H1 (cell line): ENCODE data around the gene SLC1A3. TPM values are rescaled to one million over a fixed set of nuclear protein-coding genes. Genes with fewer than 3 reads are reported as not detected.

Experiments used
- CTCF ChIA-PET: fragments of 300-600 bp; sonication (Branson Sonifier 250); formaldehyde crosslinking; loops from one replicate; lab custom pipeline; 2021; ENCODE audit not compliant: partially characterized antibody; lab: Charles Lee
- POLR2A ChIA-PET: fragments of 300-600 bp; sonication (Branson Sonifier 250); formaldehyde crosslinking; loops from one replicate; lab custom pipeline; 2021; ENCODE audit warnings: inconsistent platforms; ENCODE audit not compliant: partially characterized antibody; lab: Charles Lee
- DNase-seq, 2 experiments: peaks; one replicate each; pipeline versions ENCODE4 v3.0.0 to v3.0.0-alpha.2; 2010 to 2022; ENCODE audit warnings: low spot score in 2 of 2, low read depth in 1 of 2, mixed read lengths in 1 of 2
- FAIRE-seq: peaks from 2 replicates; lab custom pipeline; 2011; peaks lifted over from hg19 to GRCh38; lab: Jason Lieb, UNC
- H2AFZ ChIP-seq: 2 replicates; pipeline ENCODE4 v1.8.1; 2012; ENCODE audit warnings: low read length, inconsistent platforms
- H2AK5ac ChIP-seq: 2 replicates; pipeline ENCODE4 v1.6.1; 2013; ENCODE audit warnings: low read depth, low read length
- H2BK120ac ChIP-seq: replicated peaks from 2 replicates; pipeline ENCODE3; 2013; ENCODE audit warnings: low read depth, low read length, inconsistent platforms
- H2BK12ac ChIP-seq: 2 replicates; pipeline ENCODE4 v1.6.1; 2013; ENCODE audit warnings: low read depth, low read length
- H2BK15ac ChIP-seq: 2 replicates; pipeline ENCODE4 v1.6.1; 2013; ENCODE audit warnings: low read length
- H2BK20ac ChIP-seq: 2 replicates; pipeline ENCODE4 v1.6.1; 2013; ENCODE audit warnings: low read length
- H2BK5ac ChIP-seq: 2 replicates; pipeline ENCODE4 v1.6.1; 2013; ENCODE audit warnings: low read depth, low read length
- H3K14ac ChIP-seq: 2 replicates; pipeline ENCODE4 v1.6.1; 2013; ENCODE audit warnings: inconsistent platforms; ENCODE audit not compliant: insufficient read length
- H3K18ac ChIP-seq: 2 replicates; pipeline ENCODE4 v1.6.1; 2013; ENCODE audit warnings: low read length; ENCODE audit errors: extremely low read depth
- H3K23ac ChIP-seq: 2 replicates; pipeline ENCODE4 v1.6.1; 2013; ENCODE audit warnings: inconsistent platforms; ENCODE audit not compliant: insufficient read length
- H3K23me2 ChIP-seq: 2 replicates; pipeline ENCODE4 v1.6.1; 2013; ENCODE audit warnings: low read depth, low read length
- H3K27ac ChIP-seq: 2 replicates; pipeline ENCODE4 v1.6.1; 2011; ENCODE audit warnings: low read depth, low read length, inconsistent platforms
- H3K27me3 ChIP-seq, 4 experiments: replicated peaks in 1 of 4; 1 replicate in 1 of 4; 2 replicates in 3 of 4; pipeline versions ENCODE4 v1.6.1 to v1.8.1; 2011 to 2013; ENCODE audit warnings: low read length in 3 of 4, mild to moderate bottlenecking in 3 of 4, inconsistent platforms in 2 of 4, mixed read lengths in 2 of 4, moderate library complexity in 1 of 4; ENCODE audit not compliant: control insufficient read depth in 3 of 4, insufficient read depth in 3 of 4; ENCODE audit errors: extremely low read depth in 1 of 4
- H3K36me3 ChIP-seq, 4 experiments: 2 replicates each; pipeline versions ENCODE4 v1.6.1 to v1.8.1; 2011 to 2013; ENCODE audit warnings: mild to moderate bottlenecking in 4 of 4, low read length in 3 of 4, moderate library complexity in 2 of 4, control low read depth in 1 of 4, inconsistent platforms in 1 of 4; ENCODE audit not compliant: insufficient read depth in 4 of 4, control insufficient read depth in 2 of 4
- H3K4ac ChIP-seq: replicated peaks from 2 replicates; pipeline ENCODE3; 2013; ENCODE audit warnings: low read length, low read depth, mixed read lengths, inconsistent platforms; ENCODE audit not compliant: insufficient read length
- H3K4me1 ChIP-seq, 4 experiments: replicated peaks in 1 of 4; 1 replicate in 1 of 4; 2 replicates in 3 of 4; pipeline versions ENCODE4 v1.6.1 to v1.8.1; 2011 to 2013; ENCODE audit warnings: low read length in 3 of 4, inconsistent platforms in 2 of 4, mixed read lengths in 1 of 4; ENCODE audit not compliant: insufficient read depth in 4 of 4, control insufficient read depth in 3 of 4
- H3K4me2 ChIP-seq, 2 experiments: 2 replicates each; pipeline versions ENCODE4 v1.6.1 to v1.8.1; 2011 to 2013; ENCODE audit warnings: low read depth in 2 of 2, low read length in 2 of 2, control low read depth in 1 of 2, inconsistent platforms in 1 of 2, mild to moderate bottlenecking in 1 of 2; ENCODE audit not compliant: insufficient read depth in 1 of 2
- H3K4me3 ChIP-seq, 4 experiments: fragments of 200-600, 300-600 bp in 1 of 4; sonication (generic), shearing (Covaris generic), sonication (Bioruptor Twin) in 1 of 4; 2 replicates each; pipeline versions ENCODE4 v1.5.1 to v1.8.1; 2011 to 2016; ENCODE audit warnings: low read length in 4 of 4, low read depth in 3 of 4, control low read depth in 2 of 4, inconsistent platforms in 2 of 4, mild to moderate bottlenecking in 2 of 4, mixed read lengths in 1 of 4, moderate library complexity in 1 of 4; ENCODE audit not compliant: insufficient read depth in 2 of 4; ENCODE audit errors: extremely low read depth in 1 of 4
- H3K56ac ChIP-seq: replicated peaks from 2 replicates; pipeline ENCODE3; 2013; ENCODE audit warnings: low read depth, mild to moderate bottlenecking, mixed read lengths, low read length, inconsistent platforms; ENCODE audit not compliant: insufficient read length
- H3K79me1 ChIP-seq: 2 replicates; pipeline ENCODE4 v1.6.1; 2013; ENCODE audit warnings: low read depth, low read length, control low read depth
- H3K79me2 ChIP-seq, 2 experiments: 2 replicates each; pipeline versions ENCODE4 v1.6.1 to v1.8.1; 2012 to 2013; ENCODE audit warnings: low read length in 2 of 2, mild to moderate bottlenecking in 2 of 2, inconsistent platforms in 1 of 2; ENCODE audit not compliant: insufficient read depth in 2 of 2, control insufficient read depth in 1 of 2
- H3K9ac ChIP-seq, 4 experiments: replicated peaks in 1 of 4; 1 replicate in 1 of 4; 2 replicates in 3 of 4; pipeline versions ENCODE4 v1.6.1 to v1.8.1; 2011 to 2013; ENCODE audit warnings: low read depth in 3 of 4, low read length in 3 of 4, control low read depth in 2 of 4, mild to moderate bottlenecking in 2 of 4, moderate library complexity in 2 of 4, inconsistent platforms in 1 of 4; ENCODE audit errors: extremely low read depth in 1 of 4
- H3K9me3 ChIP-seq, 2 experiments: 2 replicates each; pipeline versions ENCODE4 v1.6.1 to v1.8.1; 2012 to 2013; ENCODE audit warnings: mild to moderate bottlenecking in 2 of 2, moderate library complexity in 2 of 2, control low read depth in 1 of 2, inconsistent platforms in 1 of 2, low read depth in 1 of 2, low read length in 1 of 2, mixed read lengths in 1 of 2; ENCODE audit not compliant: insufficient read depth in 2 of 2
- H4K20me1 ChIP-seq, 2 experiments: replicated peaks in 1 of 2; 2 replicates each; pipeline versions ENCODE3 to v1.8.1; 2011 to 2013; ENCODE audit warnings: inconsistent platforms in 2 of 2, low read length in 2 of 2, mild to moderate bottlenecking in 1 of 2; ENCODE audit not compliant: insufficient read depth in 2 of 2, control insufficient read depth in 1 of 2
- H4K5ac ChIP-seq: 2 replicates; pipeline ENCODE4 v1.6.1; 2013; ENCODE audit warnings: low read length, low read depth, mixed read lengths, inconsistent platforms; ENCODE audit not compliant: insufficient read length
- H4K8ac ChIP-seq: 2 replicates; pipeline ENCODE4 v1.8.0; 2013; ENCODE audit warnings: mild to moderate bottlenecking, moderate library complexity, low read length, inconsistent platforms; ENCODE audit not compliant: insufficient read depth; ENCODE audit errors: extremely low read depth
- H4K91ac ChIP-seq: replicated peaks from 2 replicates; pipeline ENCODE3; 2013; ENCODE audit warnings: low read length, mixed read lengths, inconsistent platforms; ENCODE audit not compliant: insufficient read length
- CBX8 ChIP-seq: fragments of 300-800, 300-1000 bp; sonication (generic); IDR thresholded peaks from 2 replicates; pipeline ENCODE4 v1.7.1; 2016; ENCODE audit warnings: low read depth, low read length, borderline replicate concordance
- CEBPB ChIP-seq: IDR thresholded peaks from 2 replicates; pipeline ENCODE4 v1.6.1; 2012; ENCODE audit warnings: low read depth, low read length
- EGR1 ChIP-seq: IDR thresholded peaks from 2 replicates; pipeline ENCODE4 v1.6.1; 2011; ENCODE audit warnings: low read depth, low read length, borderline replicate concordance
- FOSL1 ChIP-seq: IDR thresholded peaks from 2 replicates; pipeline ENCODE4 v1.6.1; 2011; ENCODE audit warnings: mild to moderate bottlenecking, low read depth, low read length, moderate library complexity; ENCODE audit not compliant: insufficient read depth
- GABPA ChIP-seq: IDR thresholded peaks from 2 replicates; pipeline ENCODE4 v1.6.1; 2011; ENCODE audit warnings: mild to moderate bottlenecking, low read length, moderate library complexity, borderline replicate concordance; ENCODE audit not compliant: insufficient read depth
- GTF2F1 ChIP-seq: IDR thresholded peaks from 2 replicates; pipeline ENCODE4 v1.6.1; 2012; ENCODE audit warnings: low read depth, low read length, improper control_type of control experiment, borderline replicate concordance
- MAFK ChIP-seq: IDR thresholded peaks from 2 replicates; pipeline ENCODE4 v1.6.1; 2012; ENCODE audit warnings: low read depth, mild to moderate bottlenecking, improper control_type of control experiment, low read length
- PHF8 ChIP-seq: fragments of 200-600 bp; sonication (generic); conservative IDR thresholded peaks from 2 replicates; pipeline ENCODE4 v1.7.1; 2012; ENCODE audit warnings: low read depth, mild to moderate bottlenecking, inconsistent platforms, low read length, moderate library complexity
- RNF2 ChIP-seq: fragments of 200-900, 300-1000 bp; sonication (generic); IDR thresholded peaks from 2 replicates; pipeline ENCODE4 v1.7.1; 2016; ENCODE audit warnings: borderline replicate concordance, low read depth, mild to moderate bottlenecking, antibody characterized with exemption, low read length; ENCODE audit not compliant: poor library complexity, severe bottlenecking; ENCODE audit errors: missing control alignments
- TAF1 ChIP-seq: IDR thresholded peaks from 2 replicates; pipeline ENCODE4 v1.6.1; 2011; ENCODE audit warnings: mild to moderate bottlenecking, low read depth, low read length
- TBP ChIP-seq: IDR thresholded peaks from 2 replicates; pipeline ENCODE4 v1.6.1; 2011; ENCODE audit warnings: low read depth, low read length, improper control_type of control experiment
- TCF12 ChIP-seq: IDR thresholded peaks from 2 replicates; pipeline ENCODE4 v1.6.1; 2011; ENCODE audit warnings: low read depth, mild to moderate bottlenecking, low read length
- TEAD4 ChIP-seq: IDR thresholded peaks from 2 replicates; pipeline ENCODE4 v1.6.1; 2012; ENCODE audit warnings: low read depth, low read length, inconsistent platforms, mixed read lengths
- USF2 ChIP-seq: IDR thresholded peaks from 2 replicates; pipeline ENCODE4 v1.6.1; 2011; ENCODE audit warnings: low read length, improper control_type of control experiment
- WGBS, 2 experiments: shearing (Covaris generic) in 1 of 2; methylation state at CpG; one replicate each; pipeline versions ENCODE4 v1.1.6 to v1.1.7; 2013 to 2015; ENCODE audit warnings: low lambda C conversion rate in 2 of 2, mixed read lengths in 2 of 2, inconsistent platforms in 1 of 2, low coverage in 1 of 2, missing lambda C conversion rate in 1 of 2; ENCODE audit not compliant: insufficient replicate concordance in 2 of 2, insufficient coverage in 1 of 2, insufficient read length in 1 of 2; ENCODE audit errors: extremely low coverage in 1 of 2, missing lambda C conversion rate in 1 of 2; 5-methylcytosine and 5-hydroxymethylcytosine counted together
- polyA plus RNA-seq, 7 experiments: library from polyadenylated mRNA; depleted of rRNA in 3 of 7; stranded (reverse) in 5 of 7; unstranded in 2 of 7; fragments of >200 nt in 5 of 7; fragments of 200-250 nt in 2 of 7; gene quantifications; 1 replicate in 5 of 7; 2 replicates in 1 of 7; 4 replicates in 1 of 7; pipeline versions ENCODE4 v1.2.1 to v1.2.3, GENCODE V29; 2011 to 2013; ENCODE audit warnings: missing spikeins in 2 of 7, mixed read lengths in 2 of 7
- total RNA-seq: library from RNA; stranded (reverse); fragmentation: NEBNext Ultra II Directional; extraction: Animal tissue kit (Norgen Biotek cat#: 25700); gene quantifications from 2 replicates; pipeline ENCODE4 v1.2.1, GENCODE V29; 2021

The SLC1A3 gene
- total and polyA plus RNA-seq, 2 of the 8 experiments (the other 6 are each of a cell fraction or from before 2014, with no cell fraction given): 26.7 to 35.3 TPM

GRCh38 chr5:36581070-36581469 lies 25.3 kb upstream of the SLC1A3 start:
- POLR2A ChIA-PET: no interaction called here
- Histone ChIP-seq H2BK12ac (no peak overlapping the region), H2BK5ac (no peak overlapping the region), H3K36me3 (no peaks in the 10 kb centered on the region), H3K23ac (no peak overlapping the region), H4K91ac (no peak overlapping the region), H3K9me3 (no peaks in the 10 kb centered on the region), H2BK15ac (no peak overlapping the region), H3K4me2 (no peak overlapping the region), H2BK20ac (no peak overlapping the region), H3K56ac (no peak overlapping the region), H3K14ac (no peak overlapping the region), H4K5ac (no peak overlapping the region), H3K18ac (no peak overlapping the region), H3K79me2 (no peaks in the 10 kb centered on the region), H3K27ac (no peak overlapping the region), H3K23me2 (no peaks in the 10 kb centered on the region), H2AK5ac (no peak overlapping the region), H3K79me1 (no peaks in the 10 kb centered on the region), H2BK120ac (no peak overlapping the region), H3K4me3 (no peak overlapping the region), H2AFZ (no peak overlapping the region), H3K27me3 (no peaks in the 10 kb centered on the region), H3K4me1 (peaks cover 0 to 2% (median 0%) of the 10 kb centered on the region in 4 experiments; a peak in 1 of 7 replicates), H4K8ac (no peak overlapping the region), H3K4ac (no peak overlapping the region), H4K20me1 (no peaks in the 10 kb centered on the region), H3K9ac (no peak overlapping the region)
- DNase-seq (no peak), FAIRE-seq (no peak)
- WGBS, 2 experiments: 87% methylated on average over 3 of the region's 3 CpGs; no CpG with 5 or more reads in 1 of the 2 experiments
- CTCF ChIA-PET: interaction anchor here (0.8 to 1.6 kb wide), 5 partner anchors 8 to 502 kb away, joined by 3 to 4 read pairs (median 3); no protein-coding TSS in a partner anchor
- no peak for TF ChIP-seq TEAD4
- no peak for TF ChIP-seq GABPA
- TF ChIP-seq FOSL1: no peak
- TF ChIP-seq USF2: no peak
- TF ChIP-seq PHF8: no peak
- no peak for TF ChIP-seq TBP
- no peak for TF ChIP-seq CEBPB
- TF ChIP-seq TCF12: no peak
- no peak for TF ChIP-seq TAF1
- no peak for TF ChIP-seq MAFK
- no peak for TF ChIP-seq CBX8
- no peak for TF ChIP-seq EGR1
- TF ChIP-seq GTF2F1: no peak
- TF ChIP-seq RNF2: no peak
